Measurements from ENCODE around the gene TNNT3.
"Not testable (repeated sequence)": the region's sequence is repeated elsewhere in the genome, so short reads cannot be mapped to it uniquely, and the experiment has no call there.

TNNT3 gene

DNA sequence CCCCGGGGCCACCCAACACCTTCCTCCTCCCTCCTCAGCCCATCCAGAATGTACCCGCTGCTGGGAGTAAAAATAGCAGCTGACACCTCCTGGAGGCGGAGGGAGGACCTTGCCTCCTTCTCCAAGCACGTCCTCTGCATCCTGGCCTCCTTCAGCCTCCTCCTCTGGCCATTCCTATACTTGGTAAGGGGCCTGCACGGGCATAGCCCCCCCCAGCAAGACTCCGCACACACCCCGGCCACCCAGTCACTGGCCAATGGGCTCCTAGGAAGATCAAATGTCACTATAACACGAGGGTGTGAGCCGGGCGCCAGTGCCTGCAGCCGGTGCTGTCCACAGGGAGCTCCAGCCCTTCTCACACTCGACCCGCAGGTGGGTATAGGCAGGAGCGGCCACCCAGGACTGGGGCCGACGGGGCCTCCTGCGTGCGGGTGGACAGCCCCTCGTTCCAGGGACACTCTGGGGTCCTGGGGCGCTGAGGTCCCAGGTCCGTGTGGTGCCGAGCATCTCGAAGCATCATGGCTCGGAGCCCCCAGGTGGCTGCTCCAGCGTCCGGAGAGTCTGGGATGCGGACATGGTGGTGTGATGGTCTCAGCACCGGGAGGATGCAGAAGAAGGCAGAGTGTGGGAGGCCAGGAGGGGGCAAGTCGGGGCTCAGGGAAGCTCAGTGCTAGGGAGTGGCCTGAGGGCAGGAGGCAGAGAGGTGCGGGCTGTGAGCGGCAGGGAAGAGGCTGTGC is at the start of gene TNNT3:
TNNT3 (plus strand) TSS at position 313 of the 737 bp plus-strand sequence. CDS start 3,172 bp downstream, outside the sequence.
- DNase-seq (ENCODE audit: low read depth in 2 of 2): no peak

DNA sequence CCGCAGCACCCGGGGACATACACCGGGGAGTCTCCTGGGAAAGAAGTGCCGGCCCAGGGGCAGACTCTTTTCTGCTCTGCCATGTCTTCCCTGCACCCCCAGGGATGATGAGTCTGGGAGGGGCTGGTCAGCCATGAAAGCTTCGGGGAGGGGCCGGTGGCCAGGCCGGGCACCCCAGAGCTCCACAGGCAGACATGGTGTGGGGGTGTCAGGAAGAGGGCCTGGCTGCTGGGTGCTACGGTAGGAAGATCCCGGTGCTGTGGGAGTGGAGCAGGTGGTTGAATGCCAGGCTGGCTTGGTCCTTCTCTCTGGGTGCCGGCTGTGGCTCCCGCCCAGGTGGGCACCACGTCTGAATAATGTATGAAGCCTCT is 49.2 kb upstream of the TNNT3 start:
- DNase-seq (ENCODE audit: low read depth in 2 of 2): no peak

DNA sequence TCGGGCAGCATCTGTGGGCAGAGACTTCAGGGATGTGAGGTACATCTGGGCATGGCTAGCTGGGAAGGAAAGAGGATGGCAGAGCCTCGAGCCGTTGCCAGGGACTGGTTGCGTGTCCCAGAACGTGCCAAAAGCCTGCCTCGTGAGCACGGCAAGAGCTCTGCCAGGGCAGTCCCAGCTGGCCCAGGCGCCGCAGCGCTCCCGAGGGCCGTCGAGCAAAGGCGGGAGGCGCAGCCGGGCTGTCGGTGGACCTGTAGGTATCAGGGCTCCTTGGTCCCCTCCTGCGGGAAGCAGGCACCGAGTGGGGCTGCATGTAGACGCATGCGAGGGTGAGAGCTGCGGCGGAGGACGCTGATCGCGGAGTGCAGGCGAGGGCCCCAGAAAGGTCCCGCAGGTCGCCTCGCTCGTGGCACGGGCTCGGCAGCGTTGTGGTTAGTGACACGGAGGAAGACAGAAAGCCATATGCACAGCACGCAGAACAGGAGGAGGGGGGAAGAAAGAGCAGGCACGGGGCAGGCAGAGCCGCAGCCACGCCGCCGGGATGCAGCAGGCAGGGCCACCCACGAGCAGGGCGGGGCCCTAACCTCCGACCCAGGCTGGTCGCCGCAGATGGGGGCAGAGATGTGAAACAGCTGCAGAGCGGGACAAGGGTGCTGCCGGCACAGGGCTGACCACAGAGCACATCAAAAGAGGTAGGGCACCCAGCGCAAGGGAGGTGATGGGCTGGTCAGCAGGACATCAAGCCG is 48.6 kb upstream of the TNNT3 start:
- DNase-seq (ENCODE audit: low read depth in 2 of 2): no peak

DNA sequence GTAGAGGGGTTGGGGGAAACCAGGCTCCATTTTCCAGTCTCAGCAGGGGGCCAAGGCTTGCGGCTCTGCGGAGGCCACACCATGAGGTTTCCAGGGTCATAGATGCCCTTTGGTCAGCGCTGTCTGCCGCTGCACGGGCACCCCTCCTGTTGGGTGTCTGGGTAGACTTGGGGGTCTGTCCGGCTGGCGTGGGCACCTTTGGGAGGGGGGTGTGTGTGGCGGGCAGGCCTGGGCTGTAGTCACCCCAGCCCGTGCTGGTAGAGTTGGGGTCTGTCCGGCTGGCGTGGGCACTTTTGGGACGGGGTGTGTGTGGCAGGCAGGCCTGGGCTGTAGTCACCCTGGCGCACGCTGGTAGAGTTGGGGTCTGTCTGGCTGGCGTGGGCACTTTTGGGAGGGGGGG is 48.0 kb upstream of the TNNT3 start:
- no peak for DNase-seq (ENCODE audit: low read depth in 2 of 2)

- DNase-seq (ENCODE audit: low read depth in 2 of 2): no peak
These were observed 47.1 kb upstream of the TNNT3 start for GRCh38 chr11:1872267-1872985.

DNA sequence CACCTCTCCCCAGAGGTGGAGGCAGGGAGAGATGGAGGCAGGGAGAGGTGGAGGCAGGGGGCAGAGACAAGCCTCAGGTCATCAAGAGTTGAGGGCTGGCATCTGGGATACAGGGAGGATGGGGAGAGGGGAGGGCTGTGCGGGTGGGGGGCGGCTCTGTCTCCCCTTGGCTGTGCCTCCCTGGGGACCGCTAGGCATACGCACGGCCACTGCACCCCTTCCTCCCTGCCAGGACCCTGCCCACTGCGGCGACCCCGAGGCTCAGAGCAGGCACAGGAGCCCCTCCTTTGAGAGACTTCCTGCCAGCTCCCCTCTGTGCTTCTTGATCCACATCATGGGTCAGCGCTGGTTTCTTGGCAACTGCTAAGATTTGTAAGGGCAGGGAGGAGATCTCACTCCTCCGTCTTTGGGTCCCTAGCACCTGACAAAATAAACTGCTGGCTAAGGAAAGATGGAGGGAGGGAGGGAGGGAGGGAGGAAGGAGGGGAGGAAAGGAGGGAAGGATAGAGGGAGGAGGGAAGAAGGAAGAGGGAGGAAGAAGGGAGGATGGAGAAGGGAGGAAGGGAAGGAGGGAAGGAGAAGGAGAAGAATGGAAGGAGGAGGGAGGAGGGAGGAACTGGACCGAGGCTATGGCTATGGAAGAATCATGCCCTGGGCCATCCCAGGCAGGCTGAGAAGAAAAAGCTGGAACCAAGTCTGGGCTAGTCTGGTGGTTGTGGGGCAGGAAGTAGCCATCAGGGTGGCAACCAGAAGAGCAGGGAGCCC is 46.3 kb upstream of the TNNT3 start:
- DNase-seq (ENCODE audit: low read depth in 2 of 2): no peak

DNA sequence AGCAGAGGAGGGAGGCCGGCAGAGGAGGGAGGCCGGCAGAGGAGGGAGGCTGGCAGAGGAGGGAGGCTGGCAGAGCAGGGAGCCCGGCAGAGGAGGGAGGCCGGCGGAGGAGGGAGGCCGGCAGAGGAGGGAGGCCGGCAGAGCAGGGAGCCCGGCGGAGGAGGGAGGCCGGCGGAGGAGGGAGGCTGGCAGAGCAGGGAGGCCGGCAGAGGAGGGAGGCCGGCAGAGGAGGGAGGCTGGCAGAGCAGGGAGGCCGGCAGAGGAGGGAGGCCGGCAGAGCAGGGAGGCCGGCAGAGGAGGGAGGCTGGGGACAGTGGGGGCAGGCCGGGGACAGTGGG is 45.7 kb upstream of the TNNT3 start:
- not testable (repeated sequence) for DNase-seq (ENCODE audit: low read depth in 2 of 2)

DNA sequence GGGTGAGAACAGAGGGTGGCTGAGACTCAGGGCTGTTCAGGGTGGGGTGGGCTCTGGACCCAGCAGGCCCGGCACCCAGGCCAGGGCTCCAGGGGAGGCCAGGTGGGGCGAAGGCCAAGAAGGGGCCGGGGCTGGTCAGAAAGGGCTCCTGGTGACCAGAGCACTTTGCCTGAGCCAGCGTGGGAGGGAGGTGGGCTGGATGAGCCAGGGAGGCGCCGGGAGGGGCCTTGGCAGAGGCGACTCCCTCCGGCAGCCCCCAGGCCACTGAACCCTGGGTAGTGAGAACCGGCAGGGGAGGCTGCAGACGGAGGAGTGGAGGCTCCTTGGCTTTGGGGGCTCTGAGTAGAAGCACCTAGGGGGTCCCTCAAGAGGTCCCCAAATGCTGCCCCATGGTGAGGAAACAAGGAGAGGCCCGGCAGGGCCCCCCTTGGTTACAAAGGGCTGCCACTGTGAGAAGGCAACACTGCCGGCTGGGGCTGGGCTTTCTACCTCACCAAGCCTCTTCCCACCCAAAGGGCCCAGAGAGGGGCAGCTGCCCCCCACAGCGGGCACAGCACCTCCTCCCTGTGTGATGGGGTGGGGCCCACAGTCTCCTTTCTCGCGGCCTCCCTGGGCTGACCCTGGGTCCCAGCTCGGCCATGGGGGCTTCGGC is 44.9 kb upstream of the TNNT3 start:
- DNase-seq (ENCODE audit: low read depth in 2 of 2): not testable (repeated sequence)

DNA sequence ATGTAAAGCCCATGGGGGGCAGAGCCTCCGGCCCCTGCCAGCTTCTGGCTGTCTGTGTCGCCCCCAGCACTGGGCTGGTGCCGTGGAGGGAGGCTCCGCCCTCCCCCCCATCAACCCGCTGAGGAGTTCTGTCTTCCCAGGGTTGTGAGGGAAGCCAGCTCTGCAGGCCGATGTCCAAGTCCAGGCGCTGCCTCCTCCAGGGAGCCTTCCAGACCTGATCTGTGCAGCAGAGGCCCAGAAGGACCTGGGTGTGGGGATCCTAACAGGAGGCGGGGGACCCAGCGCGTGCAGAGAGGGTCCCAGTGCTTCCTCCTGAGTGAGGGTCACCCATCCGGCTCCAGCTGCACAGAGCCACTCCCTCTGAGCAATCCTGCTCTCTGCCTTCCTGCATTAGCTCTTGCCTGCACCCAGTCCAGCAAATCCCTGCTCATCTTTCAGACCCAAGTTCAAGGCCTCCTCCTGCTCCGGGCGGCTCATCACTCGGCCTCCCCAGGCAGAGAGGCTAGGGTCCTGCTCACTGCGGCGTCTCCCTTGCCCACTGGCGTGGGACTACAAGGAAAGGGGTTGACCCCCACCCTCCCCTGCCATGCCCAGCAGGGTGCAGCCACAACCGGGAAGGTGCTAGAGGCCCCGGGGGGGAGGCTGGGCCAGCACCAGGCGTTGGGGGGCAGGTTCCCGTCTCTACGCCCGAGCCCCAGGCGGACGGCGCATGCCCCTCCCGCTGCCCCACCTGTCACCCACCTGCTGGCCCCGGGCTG is 44.2 kb upstream of the TNNT3 start:
- DNase-seq (ENCODE audit: low read depth in 2 of 2): no peak

GRCh38 chr11:1875851-1876301 is 43.6 kb upstream of the TNNT3 start:
- not testable (repeated sequence) for DNase-seq (ENCODE audit: low read depth in 2 of 2)

DNA sequence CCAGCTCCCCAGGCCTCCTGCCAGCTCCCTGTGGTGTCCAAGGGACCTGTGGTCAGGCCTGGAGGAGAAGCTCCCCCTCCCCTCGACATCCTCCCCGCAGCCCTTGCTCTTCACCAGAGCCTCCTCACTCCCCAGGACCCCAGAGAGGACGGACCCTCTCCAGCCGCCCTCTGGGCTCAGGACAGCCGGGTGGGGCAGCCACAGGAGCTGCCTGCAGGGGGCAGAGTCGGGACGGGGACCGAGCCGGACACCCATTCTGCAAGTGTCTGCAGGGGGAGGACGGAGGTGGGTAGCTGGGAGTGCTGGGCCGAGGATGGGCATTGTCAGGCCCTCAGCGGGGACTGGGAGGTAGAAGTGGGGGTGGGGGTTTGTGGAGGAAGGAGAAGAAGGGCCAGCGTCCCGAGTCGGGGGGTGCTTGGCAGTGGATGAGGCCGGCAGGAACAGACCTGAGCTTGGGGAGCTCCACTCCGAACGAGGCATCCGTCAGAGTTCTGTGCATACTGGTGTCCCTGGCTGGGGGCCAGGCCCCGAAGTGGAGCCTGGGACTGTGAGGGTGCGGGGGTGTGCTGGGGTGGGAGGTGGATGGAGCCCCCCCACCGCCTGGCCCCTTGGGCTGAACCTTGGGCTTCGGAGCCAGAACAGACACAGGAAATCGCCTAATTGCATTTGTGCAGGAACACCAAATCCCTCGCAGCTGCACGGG is 43.0 kb upstream of the TNNT3 start:
- DNase-seq (ENCODE audit: low read depth in 2 of 2): no peak

DNA sequence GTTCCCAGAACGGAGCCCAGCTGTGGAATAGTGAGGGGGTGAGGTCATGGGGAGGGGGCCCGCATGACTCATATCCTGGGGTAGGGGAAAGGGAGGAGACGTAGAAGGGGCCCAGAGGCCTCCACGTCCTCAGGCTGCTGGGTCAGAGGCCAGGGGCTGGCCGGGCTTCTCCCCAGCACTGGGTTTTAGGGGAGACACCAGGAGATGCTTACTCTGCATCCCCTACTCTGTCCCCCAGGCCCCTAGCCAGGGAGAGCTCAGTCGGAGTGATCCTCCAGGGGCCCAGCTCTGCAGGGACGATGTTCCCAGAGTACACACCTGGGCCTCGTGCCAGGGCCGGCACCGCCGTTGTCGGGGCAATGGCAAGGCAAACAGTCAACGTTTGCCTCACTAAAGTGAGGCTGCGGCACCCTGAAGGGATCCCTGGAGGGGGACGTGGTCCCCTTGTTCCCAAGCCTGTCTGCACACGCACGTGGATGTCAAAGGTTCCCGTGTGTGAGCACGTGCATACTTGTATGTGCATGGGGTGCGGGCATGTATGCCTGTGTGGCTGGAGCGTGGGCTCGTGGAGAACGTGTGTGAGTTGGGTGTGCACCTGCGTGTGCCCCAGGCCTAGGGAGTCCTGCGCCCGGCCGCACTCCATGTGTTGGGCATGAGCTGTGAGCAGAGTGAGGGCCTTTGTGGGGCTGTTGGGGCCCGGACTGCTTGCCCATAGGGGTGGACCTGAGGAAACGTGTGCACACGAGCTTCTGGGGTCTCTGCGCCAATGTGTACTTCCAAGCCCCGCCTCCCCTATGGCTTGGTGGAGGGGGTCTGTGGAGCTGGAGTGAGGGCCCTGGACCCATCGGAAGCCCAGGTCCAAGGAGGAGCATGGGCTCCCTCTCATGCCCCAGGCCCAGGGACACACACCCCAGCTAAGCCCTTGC is 42.0 kb upstream of the TNNT3 start:
- DNase-seq (ENCODE audit: low read depth in 2 of 2): no peak

- no peak for DNase-seq (ENCODE audit: low read depth in 2 of 2)
These were observed 41.1 kb upstream of the TNNT3 start for GRCh38 chr11:1878137-1879031.

DNA sequence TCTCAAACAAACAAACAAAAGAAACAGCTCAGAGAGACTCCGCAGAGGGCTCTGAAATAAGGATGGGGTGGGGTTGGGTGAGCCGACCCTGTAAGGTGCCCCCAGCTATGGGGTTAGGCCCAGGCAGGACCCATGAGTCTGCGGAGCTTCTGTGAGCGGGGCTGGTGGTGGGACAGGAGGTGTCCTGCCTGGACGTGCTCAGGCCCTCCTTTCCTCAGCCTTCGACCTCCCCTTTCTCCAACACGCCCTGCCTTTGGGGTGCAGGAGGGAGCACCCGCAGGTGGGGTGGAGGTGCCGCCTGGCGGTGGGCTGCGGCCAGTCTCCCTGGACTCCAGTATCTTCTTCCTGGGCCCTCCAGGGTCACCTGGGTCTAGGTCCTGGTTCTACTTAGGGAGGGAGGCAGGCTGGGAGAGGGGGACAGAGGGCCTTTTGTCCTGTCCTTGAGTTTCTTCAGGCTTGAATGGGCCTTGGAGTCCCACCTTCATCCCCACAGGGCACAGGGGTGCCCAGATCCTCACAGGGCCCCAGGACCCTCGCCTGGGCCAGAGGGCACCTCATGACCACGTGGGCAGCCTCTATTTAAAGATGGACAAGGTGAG is 40.1 kb upstream of the TNNT3 start:
- DNase-seq (ENCODE audit: low read depth in 2 of 2): no peak

- DNase-seq (ENCODE audit: low read depth in 2 of 2): no peak
These were observed 39.4 kb upstream of the TNNT3 start for GRCh38 chr11:1879941-1880720.

GRCh38 chr11:1880746-1881441 is 38.6 kb upstream of the TNNT3 start:
- no peak for DNase-seq (ENCODE audit: low read depth in 2 of 2)
